Panc1 (cell line): ENCODE results near the gene MYBPH. TPM values are rescaled to one million over a fixed set of nuclear protein-coding genes. Genes with fewer than 3 reads are reported as not detected.
A peak's percentile ranks its signal among the peaks of the same experiment; 100 is the strongest.

Source experiments
- ATAC-seq: fragments of 200-7000 bp; cut with Tn5 transposase; 2 replicates; pipeline ENCODE4 v1.9.1; 2020; ENCODE audit warnings: mild to moderate bottlenecking, moderate library complexity
- BruUV-seq: library from RNA; stranded (reverse); fragments of 400-500 nt; replicated peaks from 2 replicates; lab custom pipeline; 2021; lab: Mats Ljungman, UMichigan
- CTCF ChIA-PET: fragments of 300-600 bp; sonication (Branson Sonifier 250); formaldehyde crosslinking; loops from one replicate; lab custom pipeline; 2022; ENCODE audit warnings: antibody characterized with exemption; lab: Charles Lee
- POLR2A ChIA-PET: fragments of 300-600 bp; sonication (Branson Sonifier 250); formaldehyde crosslinking; loops from one replicate; lab custom pipeline; 2022; ENCODE audit warnings: antibody characterized with exemption; lab: Charles Lee
- DNase-seq: peaks from one replicate; pipeline ENCODE4 v3.0.0-alpha.2; 2010; ENCODE audit warnings: low read depth, low spot score
- H3K27ac ChIP-seq: 2 replicates; pipeline ENCODE4 v1.5.1; 2011; ENCODE audit warnings: mild to moderate bottlenecking, low read length, inconsistent platforms
- H3K27me3 ChIP-seq: fragments of 200-500 bp; sonication (Bioruptor generic); 2 replicates; pipeline ENCODE4 v1.6.0; 2014; ENCODE audit warnings: low read length, inconsistent platforms; ENCODE audit not compliant: control insufficient read depth, insufficient read depth
- H3K36me3 ChIP-seq: fragments of 200-500 bp; sonication (Bioruptor generic); 2 replicates; pipeline ENCODE4 v1.5.1; 2014; ENCODE audit warnings: inconsistent platforms, mild to moderate bottlenecking, low read length, moderate library complexity; ENCODE audit not compliant: control insufficient read depth, insufficient read depth
- H3K4me1 ChIP-seq: 2 replicates; pipeline ENCODE4 v1.5.1; 2011; ENCODE audit warnings: inconsistent platforms, mild to moderate bottlenecking, low read length, moderate library complexity; ENCODE audit not compliant: control insufficient read depth, insufficient read depth
- H3K4me3 ChIP-seq, 2 experiments: 2 replicates each; pipeline ENCODE4 v1.5.1; 2011 to 2012; ENCODE audit warnings: low read depth in 2 of 2, low read length in 2 of 2, mild to moderate bottlenecking in 2 of 2, inconsistent platforms in 1 of 2, moderate library complexity in 1 of 2
- H3K9me3 ChIP-seq: fragments of 200-500 bp; sonication (Bioruptor generic); 2 replicates; pipeline ENCODE4 v1.5.1; 2014; ENCODE audit warnings: low read depth, mild to moderate bottlenecking, inconsistent platforms, low read length, moderate library complexity; ENCODE audit not compliant: control insufficient read depth, insufficient read depth
- POLR2AphosphoS5 ChIP-seq: IDR thresholded peaks from 2 replicates; pipeline ENCODE4 v1.6.1; 2012; ENCODE audit warnings: mild to moderate bottlenecking, low read depth, low read length, moderate library complexity
- REST ChIP-seq, 2 experiments: IDR thresholded peaks; 2 replicates each; pipeline ENCODE4 v1.6.1; 2011 to 2012; ENCODE audit warnings: low read depth in 2 of 2, control low read depth in 1 of 2, low read length in 1 of 2, mild to moderate bottlenecking in 1 of 2, moderate library complexity in 1 of 2; ENCODE audit not compliant: insufficient read depth in 1 of 2
- SIN3A ChIP-seq: IDR thresholded peaks from 2 replicates; pipeline ENCODE4 v1.6.1; 2012; ENCODE audit warnings: low read depth, mild to moderate bottlenecking, low read length, moderate library complexity, borderline replicate concordance; ENCODE audit not compliant: insufficient read depth
- TCF7L2 ChIP-seq: IDR thresholded peaks from 2 replicates; pipeline ENCODE4 v1.6.1; 2011; ENCODE audit warnings: mild to moderate bottlenecking, low read depth, low read length, inconsistent platforms
- in situ Hi-C: cut with HindIII; loops from 2 replicates; pipeline ENCODE4 v1.10.0; 2016; ENCODE audit warnings: low sequenced_read_pairs, low pct_unique_long_range_greater_than_20kb
- intact Hi-C: fragments of 100-400 bp; cut with micrococcal nuclease; formaldehyde crosslinking; loops from one replicate; pipeline ENCODE4 v1.10.0; 2022; ENCODE audit not compliant: unreplicated experiment
- total RNA-seq: library from RNA; stranded (reverse); gene quantifications from one replicate; pipeline ENCODE4 v1.2.1, GENCODE V29; 2021; ENCODE audit not compliant: unreplicated experiment
- TF ChIP-seq, protein P1 (sequence below): fragments of 450-650 bp; IDR thresholded peaks from 2 replicates; pipeline ENCODE4 v1.5.1; 2017; ENCODE audit warnings: mild to moderate bottlenecking

MYBPH gene
- total RNA-seq, 1 experiment from 2014 or later: not detected

DNA sequence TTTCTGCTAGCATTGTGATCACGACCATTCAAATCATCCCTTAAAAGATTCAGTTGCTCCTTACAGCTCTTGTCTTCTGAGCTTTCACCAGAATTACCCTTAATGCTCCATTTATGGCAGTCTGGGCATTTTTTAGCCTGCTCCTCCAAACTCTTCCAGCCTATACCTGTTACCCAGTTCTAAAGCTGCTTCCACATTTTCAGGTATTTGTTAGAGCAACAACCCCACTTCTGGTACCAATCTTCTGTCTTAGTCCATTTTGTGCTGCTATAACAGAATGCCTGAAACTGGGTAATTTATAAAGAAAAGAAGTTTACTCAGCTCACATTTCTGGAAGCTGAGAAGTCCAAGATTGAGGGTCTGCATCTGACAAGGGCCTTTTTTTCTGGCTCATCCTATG, 17.2 kb downstream of the MYBPH start:
- no TSS peak for BruUV-seq
- Histone ChIP-seq H3K4me3 (no peak overlapping the region), H3K4me1 (peaks cover 7% of the 10 kb centered on the region), H3K27me3 (no peaks in the 10 kb centered on the region), H3K27ac (no peak overlapping the region), H3K36me3 (no peaks in the 10 kb centered on the region), H3K9me3 (no peaks in the 10 kb centered on the region)
- TF ChIP-seq, protein P1, sequence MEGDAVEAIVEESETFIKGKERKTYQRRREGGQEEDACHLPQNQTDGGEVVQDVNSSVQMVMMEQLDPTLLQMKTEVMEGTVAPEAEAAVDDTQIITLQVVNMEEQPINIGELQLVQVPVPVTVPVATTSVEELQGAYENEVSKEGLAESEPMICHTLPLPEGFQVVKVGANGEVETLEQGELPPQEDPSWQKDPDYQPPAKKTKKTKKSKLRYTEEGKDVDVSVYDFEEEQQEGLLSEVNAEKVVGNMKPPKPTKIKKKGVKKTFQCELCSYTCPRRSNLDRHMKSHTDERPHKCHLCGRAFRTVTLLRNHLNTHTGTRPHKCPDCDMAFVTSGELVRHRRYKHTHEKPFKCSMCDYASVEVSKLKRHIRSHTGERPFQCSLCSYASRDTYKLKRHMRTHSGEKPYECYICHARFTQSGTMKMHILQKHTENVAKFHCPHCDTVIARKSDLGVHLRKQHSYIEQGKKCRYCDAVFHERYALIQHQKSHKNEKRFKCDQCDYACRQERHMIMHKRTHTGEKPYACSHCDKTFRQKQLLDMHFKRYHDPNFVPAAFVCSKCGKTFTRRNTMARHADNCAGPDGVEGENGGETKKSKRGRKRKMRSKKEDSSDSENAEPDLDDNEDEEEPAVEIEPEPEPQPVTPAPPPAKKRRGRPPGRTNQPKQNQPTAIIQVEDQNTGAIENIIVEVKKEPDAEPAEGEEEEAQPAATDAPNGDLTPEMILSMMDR: no peak
- TF ChIP-seq TCF7L2 (no peak), REST (IDR thresholded peaks at IDR 0.05; ENCODE audit: insufficient read depth in 1 of 2, low read depth in 2 of 2, low read length in 1 of 2) (no peak), SIN3A (no peak), POLR2AphosphoS5 (no peak)
- ChIA-PET CTCF (no interaction called here), POLR2A (no interaction called here)
- no peak for ATAC-seq
- DNase-seq: no peak
- in situ Hi-C loops (no loop called here), intact Hi-C loops (no loop called here)

DNA sequence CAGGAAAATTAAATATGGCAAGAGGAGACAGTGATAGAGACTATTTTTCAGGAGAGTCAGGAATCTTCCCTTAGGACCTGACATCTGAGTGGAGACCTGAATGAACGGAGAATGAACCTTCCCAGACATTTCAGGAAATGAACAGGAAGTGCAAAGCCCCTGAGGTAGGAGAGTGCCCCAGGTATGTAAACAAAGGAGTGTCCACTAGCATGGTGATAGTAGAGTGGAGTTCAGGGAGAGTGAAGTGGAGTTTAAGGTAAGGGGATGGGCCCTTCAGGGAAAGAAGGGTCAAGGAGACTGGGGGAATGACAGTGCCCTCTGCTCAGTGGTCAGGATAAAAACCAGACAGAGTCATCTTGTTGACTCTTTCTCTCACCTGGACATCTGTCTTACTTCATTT, 19.3 kb downstream of the MYBPH start:
- in situ Hi-C loops (no loop called here), intact Hi-C loops (no loop called here)
- ChIA-PET POLR2A (no interaction called here), CTCF (no interaction called here)
- no TSS peak for BruUV-seq
- Histone ChIP-seq H3K9me3 (no peaks in the 10 kb centered on the region), H3K4me3 (no peak overlapping the region), H3K27ac (no peak overlapping the region), H3K27me3 (no peaks in the 10 kb centered on the region), H3K4me1 (peaks cover 28% of the 10 kb centered on the region), H3K36me3 (no peaks in the 10 kb centered on the region)
- DNase-seq (no peak), ATAC-seq (no peak)
- TF ChIP-seq POLR2AphosphoS5 (no peak), SIN3A (no peak), TCF7L2 (no peak)

DNA sequence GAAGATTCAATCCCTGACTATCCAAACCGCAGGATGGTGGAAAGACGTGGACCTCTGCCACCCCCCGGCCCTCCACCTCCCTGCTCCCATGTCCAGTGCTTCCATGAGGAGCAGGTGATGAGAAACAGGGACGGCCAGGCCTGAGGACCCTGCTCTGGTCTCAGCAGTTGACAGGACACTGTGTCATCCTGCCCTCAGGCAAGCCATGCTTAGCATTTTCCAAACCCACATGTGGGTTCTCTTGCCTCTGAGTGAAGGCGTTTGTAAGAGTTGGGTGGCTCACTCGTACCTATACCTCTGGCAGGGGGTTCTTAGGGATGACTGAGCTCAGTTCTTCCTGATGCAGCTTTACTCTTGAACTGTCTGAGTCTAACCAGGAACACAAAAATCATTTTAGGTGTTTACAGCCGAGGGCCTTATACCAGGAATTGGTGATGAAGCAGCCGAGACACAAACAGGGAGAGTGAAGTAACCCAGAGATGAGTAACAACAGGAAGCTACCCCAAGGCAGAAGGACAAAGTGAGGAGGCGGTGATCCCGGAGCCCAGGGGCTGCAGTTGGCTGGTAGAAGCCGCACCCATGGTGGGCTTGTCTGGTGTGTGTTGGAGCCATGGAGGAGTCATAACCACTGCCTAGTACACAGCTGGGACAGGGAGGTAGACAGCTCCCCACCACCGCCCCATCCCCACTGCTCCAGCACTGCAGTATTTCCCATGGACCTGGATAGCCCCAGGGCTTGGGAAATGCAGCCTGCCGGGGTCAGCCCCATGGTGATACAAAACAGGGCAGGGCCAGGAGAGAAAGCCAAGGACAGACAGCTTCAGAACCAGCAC, 21.4 kb downstream of the MYBPH start:
- DNase-seq (no peak), ATAC-seq (no peak)
- Histone ChIP-seq H3K36me3 (no peaks in the 10 kb centered on the region), H3K4me3 (no peak overlapping the region), H3K27me3 (no peaks in the 10 kb centered on the region), H3K27ac (peak overlapping the region; percentile 75), H3K9me3 (no peaks in the 10 kb centered on the region), H3K4me1 (peaks cover 43% of the 10 kb centered on the region)
- no peak for TF ChIP-seq REST (IDR thresholded peaks at IDR 0.05; ENCODE audit: insufficient read depth in 1 of 2, low read depth in 2 of 2, low read length in 1 of 2)
- no peak for TF ChIP-seq TCF7L2
- TF ChIP-seq, protein P1: no peak
- TF ChIP-seq SIN3A: no peak
- TF ChIP-seq POLR2AphosphoS5: no peak
- ChIA-PET CTCF (interaction anchor here (1.2 to 1.4 kb wide), 2 partner anchors 26 to 36 kb away, joined by 3 to 9 read pairs; partner anchors contain the start of gene ADORA1), POLR2A (interaction anchor here (0.5 kb wide), 1 partner anchor 232 kb away, joined by 3 read pairs; no protein-coding TSS in a partner anchor)
- intact Hi-C loops (no loop called here), in situ Hi-C loops (no loop called here)
- no TSS peak for BruUV-seq
